HEK293T (cell line): ENCODE results near the gene IPMK.
"Not testable (repeated sequence)": the region's sequence is repeated elsewhere in the genome, so short reads cannot be mapped to it uniquely, and the experiment has no call there.

Source experiments
- CTCF ChIA-PET: fragments of 350-600 bp; formaldehyde crosslinking; extraction: SDS; loops from one replicate; lab custom pipeline; 2021; ENCODE audit warnings: antibody characterized with exemption, inconsistent platforms; lab: Yijun Ruan, JAX
- POLR2A ChIA-PET: fragments of 350-600 bp; formaldehyde crosslinking; extraction: SDS; loops from one replicate; lab custom pipeline; 2020; ENCODE audit warnings: antibody characterized with exemption, inconsistent platforms; lab: Yijun Ruan, JAX
- DNase-seq: peaks from one replicate; pipeline ENCODE4 v3.0.0; 2012; ENCODE audit warnings: mixed read lengths; ENCODE audit errors: extremely low spot score
- ARNT ChIP-seq: fragments of 450-650 bp; IDR thresholded peaks from 2 replicates; pipeline ENCODE4 v1.6.1; 2017; ENCODE audit warnings: mild to moderate bottlenecking
- BHLHE40 ChIP-seq: fragments of 450-650 bp; IDR thresholded peaks from 2 replicates; pipeline ENCODE4 v1.6.1; 2016; ENCODE audit warnings: mild to moderate bottlenecking, moderate library complexity, borderline replicate concordance
- CTBP1 ChIP-seq: fragments of 450-650 bp; IDR thresholded peaks from 2 replicates; pipeline ENCODE4 v1.6.1; 2016; ENCODE audit warnings: borderline replicate concordance
- ELF4 ChIP-seq: fragments of 450-650 bp; IDR thresholded peaks from 2 replicates; pipeline ENCODE4 v1.6.1; 2017; ENCODE audit warnings: antibody characterized with exemption
- FOXA1 ChIP-seq: fragments of 450-650 bp; IDR thresholded peaks from 2 replicates; pipeline ENCODE4 v1.6.1; 2016; ENCODE audit warnings: mild to moderate bottlenecking
- FOXK2 ChIP-seq: fragments of 450-650 bp; IDR thresholded peaks from 2 replicates; pipeline ENCODE4 v1.6.1; 2016; ENCODE audit warnings: mild to moderate bottlenecking
- FOXM1 ChIP-seq: fragments of 450-650 bp; IDR thresholded peaks from 2 replicates; pipeline ENCODE4 v1.6.1; 2017; ENCODE audit warnings: mild to moderate bottlenecking, borderline replicate concordance
- HDGF ChIP-seq: fragments of 450-650 bp; IDR thresholded peaks from 2 replicates; pipeline ENCODE4 v1.6.1; 2017; ENCODE audit warnings: antibody characterized with exemption, borderline replicate concordance
- L3MBTL2 ChIP-seq: fragments of 450-650 bp; conservative IDR thresholded peaks from 2 replicates; pipeline ENCODE4 v1.6.1; 2016; ENCODE audit warnings: mild to moderate bottlenecking
- LEF1 ChIP-seq: fragments of 450-650 bp; IDR thresholded peaks from 2 replicates; pipeline ENCODE4 v1.6.1; 2017; ENCODE audit warnings: mild to moderate bottlenecking, borderline replicate concordance
- NFRKB ChIP-seq: fragments of 450-650 bp; IDR thresholded peaks from 2 replicates; pipeline ENCODE4 v1.6.1; 2016; ENCODE audit warnings: mild to moderate bottlenecking, moderate library complexity
- SP1 ChIP-seq: fragments of 450-650 bp; IDR thresholded peaks from 2 replicates; pipeline ENCODE4 v1.6.1; 2017
- SUZ12 ChIP-seq: fragments of 450-650 bp; IDR thresholded peaks from 2 replicates; pipeline ENCODE4 v1.6.1; 2016; ENCODE audit warnings: mild to moderate bottlenecking
- TARDBP ChIP-seq: fragments of 450-650 bp; IDR thresholded peaks from 2 replicates; pipeline ENCODE4 v1.6.1; 2016
- ZNF384 ChIP-seq: fragments of 450-650 bp; IDR thresholded peaks from 2 replicates; pipeline ENCODE4 v1.6.1; 2016
- TF ChIP-seq, protein P1 (sequence below): fragments of 450-650 bp; IDR thresholded peaks from 2 replicates; pipeline ENCODE4 v1.6.1; 2016

Gene IPMK

DNA sequence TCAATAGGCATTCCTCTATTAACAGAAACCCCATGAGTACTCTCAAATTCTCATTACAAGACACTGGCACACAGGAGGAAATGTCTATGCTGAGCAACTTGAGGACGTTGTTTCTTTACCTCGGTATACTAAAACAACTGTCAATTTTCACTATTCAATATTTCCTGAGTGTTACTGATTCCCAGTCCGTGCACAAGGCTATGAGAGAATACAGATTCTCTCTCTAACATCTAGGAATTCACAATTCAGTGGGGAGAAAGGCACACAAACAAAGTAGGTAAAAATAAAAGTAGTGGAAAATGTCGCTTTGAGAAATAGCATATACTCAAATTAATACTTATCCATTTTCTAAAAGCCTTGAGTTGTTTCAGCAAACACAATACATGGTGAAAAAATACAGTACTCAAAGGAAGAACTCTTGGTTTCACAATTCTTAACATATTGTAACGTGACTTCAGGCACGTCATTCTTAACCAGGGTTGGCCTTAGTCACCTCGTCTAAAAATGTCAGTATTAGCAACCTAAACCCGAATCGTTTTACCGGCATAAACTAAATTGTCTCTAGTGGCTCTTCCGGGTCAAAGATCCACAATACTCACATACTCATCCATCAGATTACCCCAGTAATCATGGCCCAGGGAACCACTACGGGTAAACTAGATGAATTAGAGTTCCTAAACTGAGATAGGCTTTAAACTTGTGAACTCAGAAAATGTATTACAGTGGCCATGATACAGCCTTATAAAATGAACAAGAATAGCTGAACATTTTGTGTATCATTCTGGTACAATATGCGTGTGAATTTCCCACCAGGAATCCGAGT, 1.5 kb downstream of the IPMK start:
- ChIA-PET CTCF (interaction anchor here (0.6 kb wide), 1 partner anchor 306 kb away, joined by 6 read pairs; no protein-coding TSS in a partner anchor), POLR2A (interaction anchor here (1.5 kb wide), 1 partner anchor 38 kb away, joined by 3 read pairs; no protein-coding TSS in a partner anchor)
- no peak for TF ChIP-seq BHLHE40
- TF ChIP-seq SP1: no peak
- no peak for TF ChIP-seq FOXK2
- no peak for TF ChIP-seq TARDBP
- TF ChIP-seq L3MBTL2: no peak
- TF ChIP-seq LEF1: no peak
- TF ChIP-seq HDGF: no peak
- TF ChIP-seq, protein P1, sequence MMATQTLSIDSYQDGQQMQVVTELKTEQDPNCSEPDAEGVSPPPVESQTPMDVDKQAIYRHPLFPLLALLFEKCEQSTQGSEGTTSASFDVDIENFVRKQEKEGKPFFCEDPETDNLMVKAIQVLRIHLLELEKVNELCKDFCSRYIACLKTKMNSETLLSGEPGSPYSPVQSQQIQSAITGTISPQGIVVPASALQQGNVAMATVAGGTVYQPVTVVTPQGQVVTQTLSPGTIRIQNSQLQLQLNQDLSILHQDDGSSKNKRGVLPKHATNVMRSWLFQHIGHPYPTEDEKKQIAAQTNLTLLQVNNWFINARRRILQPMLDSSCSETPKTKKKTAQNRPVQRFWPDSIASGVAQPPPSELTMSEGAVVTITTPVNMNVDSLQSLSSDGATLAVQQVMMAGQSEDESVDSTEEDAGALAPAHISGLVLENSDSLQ: no peak
- no peak for TF ChIP-seq SUZ12
- no peak for TF ChIP-seq ELF4
- TF ChIP-seq FOXA1: no peak
- TF ChIP-seq ARNT: no peak
- no peak for TF ChIP-seq ZNF384
- TF ChIP-seq FOXM1: no peak
- DNase-seq: no peak

DNA sequence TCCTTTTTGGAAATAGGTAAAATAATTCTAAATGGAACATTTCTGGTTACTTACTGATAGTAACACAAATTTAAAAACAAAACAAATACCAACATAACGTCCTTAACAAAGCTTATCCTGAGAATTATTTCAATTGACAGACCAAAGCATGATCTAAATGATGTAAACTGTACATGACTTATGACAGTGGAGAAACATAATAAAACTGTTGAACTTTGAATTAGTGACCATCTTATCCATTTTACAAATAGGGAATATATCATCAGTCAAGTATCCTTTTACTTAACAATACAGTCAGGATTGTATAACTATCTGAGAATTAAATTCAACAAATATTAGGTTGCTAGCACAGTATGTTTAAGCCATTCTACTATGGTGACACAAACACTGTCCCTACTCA, 2.4 kb downstream of the IPMK start:
- ChIA-PET CTCF (no interaction called here), POLR2A (no interaction called here)
- DNase-seq: no peak
- TF ChIP-seq ZNF384: no peak
- TF ChIP-seq, protein P1: peak; percentile 62; the same call in 1 of the 2 replicates

DNA sequence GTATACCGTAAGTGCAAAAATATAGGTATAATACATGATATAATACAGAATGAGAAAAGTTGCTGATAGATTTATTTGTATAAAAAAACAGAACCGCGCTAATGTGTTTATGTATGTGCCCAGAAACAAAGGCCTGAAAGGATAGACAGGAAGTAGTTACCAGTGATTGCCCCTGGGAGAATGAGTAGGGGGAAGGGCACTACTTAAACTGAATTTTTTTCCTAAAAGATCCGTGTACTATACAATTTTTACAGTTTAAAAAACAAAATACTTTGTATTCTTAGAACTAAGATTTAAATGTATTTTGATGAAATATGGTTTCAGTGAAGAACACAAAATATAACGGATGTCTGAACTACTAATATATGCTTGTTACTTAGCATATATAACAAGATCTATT, 2.9 kb downstream of the IPMK start:
- CTCF ChIA-PET: no interaction called here
- peak; percentile 15 for DNase-seq
- TF ChIP-seq FOXM1 (no peak), SP1 (no peak), L3MBTL2 (no peak), FOXK2 (no peak), BHLHE40 (no peak), LEF1 (no peak), ARNT (no peak), HDGF (no peak), SUZ12 (no peak), ZNF384 (no peak), NFRKB (no peak), TARDBP (no peak), ELF4 (no peak), FOXA1 (no peak), CTBP1 (no peak)
- TF ChIP-seq, protein P1: no peak
- POLR2A ChIA-PET: no interaction called here

DNA sequence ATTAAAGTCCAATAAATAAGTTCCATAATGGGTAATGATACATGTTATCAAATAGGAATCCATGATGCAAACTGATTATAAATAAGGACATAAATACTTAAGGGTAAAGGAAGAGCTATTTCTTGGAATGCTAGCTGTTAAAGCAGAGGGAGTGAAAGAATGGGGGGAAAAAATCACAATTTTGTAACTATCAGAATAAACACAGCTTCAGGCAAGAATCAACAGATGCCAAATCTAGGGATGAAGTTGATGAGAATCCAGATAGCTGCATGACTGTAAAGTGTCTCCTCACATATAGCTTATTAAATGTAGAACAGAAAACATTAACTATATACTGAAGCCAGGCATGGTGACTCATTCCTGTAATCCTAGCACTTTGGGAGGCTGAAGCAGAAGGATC, 4.9 kb downstream of the IPMK start:
- TF ChIP-seq FOXK2 (no peak), ARNT (no peak), NFRKB (no peak), TARDBP (no peak), SUZ12 (no peak)
- DNase-seq: no peak
- ChIA-PET POLR2A (no interaction called here), CTCF (no interaction called here)

DNA sequence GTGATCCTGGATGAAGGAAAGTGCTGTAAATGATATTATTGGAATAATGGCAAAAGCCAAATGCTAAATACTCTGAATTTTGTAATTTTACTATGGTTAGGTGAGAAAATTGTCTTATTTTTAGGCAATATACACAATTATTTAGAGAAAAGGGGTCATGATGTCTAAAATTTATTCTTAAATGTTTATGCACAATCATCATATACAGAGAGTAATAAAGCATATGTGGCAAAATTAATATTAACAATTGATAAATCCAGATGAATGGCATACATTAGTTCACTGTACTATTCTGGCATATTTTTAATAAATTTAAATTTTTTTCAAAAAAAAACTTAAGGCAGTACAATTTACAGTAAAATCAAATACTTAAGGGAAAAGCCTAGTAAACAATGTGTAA, 7.4 kb downstream of the IPMK start:
- CTCF ChIA-PET: no interaction called here
- POLR2A ChIA-PET: no interaction called here
- TF ChIP-seq LEF1: no peak
- TF ChIP-seq ZNF384: no peak
- no peak for TF ChIP-seq SUZ12
- TF ChIP-seq HDGF: no peak
- TF ChIP-seq ELF4: no peak
- TF ChIP-seq TARDBP: no peak
- no peak for TF ChIP-seq FOXK2
- no peak for TF ChIP-seq FOXA1
- no peak for DNase-seq

DNA sequence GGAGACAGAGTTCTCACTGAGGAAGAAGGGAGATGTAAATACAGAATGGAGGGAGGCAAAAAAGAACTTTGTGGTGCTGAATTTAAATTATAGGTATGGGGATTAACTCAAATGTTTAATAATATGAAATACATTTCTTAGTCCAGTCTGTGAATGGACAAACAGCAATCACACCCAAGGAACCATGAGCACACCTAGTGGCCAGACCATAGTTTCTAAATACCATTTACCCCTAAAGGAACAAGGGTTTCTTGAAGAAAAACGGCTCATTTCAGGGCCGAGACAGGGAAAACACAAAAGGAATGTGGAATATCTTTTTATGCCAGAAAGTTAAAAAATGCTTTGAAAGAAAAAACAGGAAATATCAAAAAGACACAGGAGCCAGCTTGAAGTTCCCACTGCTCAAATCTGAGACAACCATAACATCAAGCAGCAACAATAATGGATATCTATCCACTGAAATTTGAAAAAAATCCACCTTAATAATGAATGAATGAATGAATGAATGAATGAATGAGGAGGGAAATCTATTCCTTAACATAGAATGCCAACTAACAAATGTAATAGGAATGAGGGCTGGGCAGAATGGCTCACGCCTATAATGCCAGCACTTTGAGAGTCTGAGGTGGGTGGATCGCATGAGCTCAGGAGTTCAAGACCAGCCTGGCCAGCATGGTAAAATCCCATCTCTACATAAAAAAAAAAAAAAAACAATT, 8.6 kb downstream of the IPMK start:
- CTCF ChIA-PET: no interaction called here
- no peak for DNase-seq
- TF ChIP-seq ZNF384 (no peak), L3MBTL2 (no peak), FOXM1 (no peak), SP1 (no peak), FOXK2 (no peak), TARDBP (no peak), HDGF (no peak), FOXA1 (no peak), CTBP1 (no peak), LEF1 (no peak), ELF4 (no peak), SUZ12 (no peak)
- TF ChIP-seq, protein P1: no peak
- POLR2A ChIA-PET: no interaction called here

DNA sequence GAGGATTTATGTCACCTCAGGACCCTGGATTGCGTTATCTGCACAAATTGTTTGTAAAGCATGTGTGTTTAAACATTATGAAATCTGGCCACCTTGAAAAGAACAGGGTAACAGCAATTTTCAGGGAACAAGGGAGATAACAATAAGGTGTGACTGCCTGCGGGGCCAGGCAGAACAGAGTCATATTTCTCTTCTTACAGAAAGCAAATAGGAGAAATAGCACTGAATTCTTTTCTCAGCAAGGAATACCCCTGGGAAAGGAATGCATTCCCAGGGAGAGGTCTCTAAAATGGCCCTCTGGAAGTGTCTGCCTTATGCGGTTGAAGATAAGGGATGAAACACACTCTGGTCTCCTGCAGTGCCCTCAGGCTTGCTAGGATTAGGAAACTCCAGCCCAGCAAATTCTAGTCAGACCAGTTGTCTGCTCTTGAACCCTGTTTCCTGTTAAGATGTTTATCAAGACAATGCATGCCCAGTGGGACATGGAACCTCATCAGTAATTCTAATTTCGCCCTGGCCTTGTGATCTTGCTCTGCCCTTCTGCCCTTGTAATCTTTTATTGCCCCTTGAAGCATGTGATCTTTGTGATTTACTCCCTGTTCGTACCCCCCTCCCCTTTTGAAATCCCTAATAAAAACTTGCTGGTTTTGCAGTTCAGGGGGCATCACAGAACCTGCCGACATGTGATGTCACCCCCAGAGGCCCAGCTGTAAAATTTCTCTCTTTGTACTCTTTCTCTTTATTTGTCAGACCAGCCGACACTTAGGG, 11.5 kb downstream of the IPMK start:
- POLR2A ChIA-PET, CTCF ChIA-PET: not testable (repeated sequence)

More for the DNA sequence above, 11.5 kb downstream of the IPMK start:
- not testable (repeated sequence) for DNase-seq
